Endothelial cell of umbilical vein (primary cell): ENCODE results near the gene MYCT1. TPM values are rescaled to one million over a fixed set of nuclear protein-coding genes. Genes with fewer than 3 reads are reported as not detected.

Experiments
- BruUV-seq: library from RNA; stranded (reverse); fragments of 400-500 nt; replicated peaks from 2 replicates; lab custom pipeline; 2021; lab: Mats Ljungman, UMichigan
- CTCF ChIA-PET: fragments of 300-600, 350-600 bp; sonication (Branson Sonifier 250); formaldehyde crosslinking; loops from one replicate; lab custom pipeline; 2021; ENCODE audit warnings: antibody characterized with exemption, inconsistent platforms; lab: Charles Lee
- POLR2A ChIA-PET: fragments of 300-600, 350-600 bp; sonication (Branson Sonifier 250); formaldehyde crosslinking; loops from one replicate; lab custom pipeline; 2021; ENCODE audit warnings: antibody characterized with exemption, inconsistent platforms; lab: Charles Lee
- DNase-seq: peaks from one replicate; pipeline ENCODE4 v3.0.0-alpha.2; 2011; ENCODE audit warnings: low read depth, low spot score
- FAIRE-seq: peaks from 2 replicates; lab custom pipeline; 2011; peaks lifted over from hg19 to GRCh38; lab: Jason Lieb, UNC
- H2AFZ ChIP-seq: 2 replicates; pipeline ENCODE4 v1.6.0; 2012; ENCODE audit warnings: low read depth, low read length, control low read depth, inconsistent platforms
- H3K27ac ChIP-seq: 2 replicates; pipeline ENCODE4 v1.5.1; 2011; ENCODE audit warnings: low read depth, mild to moderate bottlenecking, control low read depth, low read length, moderate library complexity; ENCODE audit not compliant: insufficient read depth
- H3K27me3 ChIP-seq, 2 experiments: 2 replicates each; pipeline versions ENCODE4 v1.6.0 to v1.6.1; 2011; ENCODE audit warnings: low read length in 2 of 2, mixed read lengths in 1 of 2; ENCODE audit not compliant: control insufficient read depth in 2 of 2, insufficient read depth in 2 of 2
- H3K36me3 ChIP-seq, 2 experiments: 2 replicates in 1 of 2; 3 replicates in 1 of 2; pipeline ENCODE4 v1.5.1; 2011; ENCODE audit warnings: low read length in 2 of 2, mild to moderate bottlenecking in 1 of 2, moderate library complexity in 1 of 2; ENCODE audit not compliant: control insufficient read depth in 2 of 2, insufficient read depth in 2 of 2; ENCODE audit errors: extremely low read depth in 1 of 2
- H3K4me1 ChIP-seq: 3 replicates; pipeline ENCODE4 v1.5.1; 2011; ENCODE audit warnings: mild to moderate bottlenecking, low read length; ENCODE audit not compliant: control insufficient read depth, insufficient read depth; ENCODE audit errors: extremely low read depth
- H3K4me2 ChIP-seq: 2 replicates; pipeline ENCODE4 v1.6.1; 2011; ENCODE audit warnings: low read length, control low read depth, mixed read lengths; ENCODE audit not compliant: insufficient read depth
- H3K4me3 ChIP-seq, 3 experiments: fragments of 200-600 bp in 1 of 3; sonication (generic), shearing (Covaris generic) in 1 of 3; replicated peaks in 1 of 3; 2 replicates each; pipeline ENCODE4 v1.5.1; 2011 to 2016; ENCODE audit warnings: control low read depth in 3 of 3, low read length in 3 of 3, mild to moderate bottlenecking in 2 of 3, inconsistent platforms in 1 of 3, low read depth in 1 of 3, moderate library complexity in 1 of 3; ENCODE audit not compliant: insufficient read depth in 1 of 3
- H3K79me2 ChIP-seq: 2 replicates; pipeline ENCODE4 v1.6.0; 2012; ENCODE audit warnings: low read length, inconsistent platforms; ENCODE audit not compliant: control insufficient read depth, insufficient read depth
- H3K9ac ChIP-seq: replicated peaks from 2 replicates; pipeline ENCODE3; 2011; ENCODE audit warnings: low read length, control low read depth; ENCODE audit not compliant: insufficient read depth; ENCODE audit errors: extremely low read depth
- H3K9me1 ChIP-seq: replicated peaks from 3 replicates; pipeline ENCODE4 v1.6.0; 2011; ENCODE audit warnings: mild to moderate bottlenecking, low read length; ENCODE audit not compliant: control insufficient read depth, insufficient read depth; ENCODE audit errors: extremely low read depth
- H3K9me3 ChIP-seq: replicated peaks from 2 replicates; pipeline ENCODE4 v1.5.1; 2012; ENCODE audit warnings: low read length, inconsistent platforms; ENCODE audit not compliant: control insufficient read depth, insufficient read depth
- H4K20me1 ChIP-seq: replicated peaks from 2 replicates; pipeline ENCODE3; 2011; ENCODE audit warnings: mild to moderate bottlenecking, low read length; ENCODE audit not compliant: control insufficient read depth, insufficient read depth; ENCODE audit errors: extremely low read depth
- EZH2 ChIP-seq: IDR thresholded peaks from 2 replicates; pipeline ENCODE4 v1.6.1; 2012; ENCODE audit warnings: borderline replicate concordance, low read depth, mild to moderate bottlenecking, moderate library complexity, low read length, inconsistent platforms; ENCODE audit not compliant: severe bottlenecking
- dilution Hi-C: fragments of 300-500 bp; cut with MboI; formaldehyde crosslinking; loops from one replicate; pipeline ENCODE4 v1.15.0; 2019; ENCODE audit warnings: low sequenced_read_pairs; ENCODE audit not compliant: extremely low pct_ligation_motif_present
- intact Hi-C: fragments of 100-400 bp; cut with micrococcal nuclease; formaldehyde crosslinking; loops from one replicate; pipeline ENCODE4 v1.10.0; 2022
- polyA plus RNA-seq, 4 experiments: library from polyadenylated mRNA; depleted of rRNA in 3 of 4; stranded (reverse) in 3 of 4; unstranded in 1 of 4; fragments of >200 nt; gene quantifications; 2 replicates each; pipeline versions ENCODE4 v1.2.1 to v1.2.3, GENCODE V29; 2011 to 2012; ENCODE audit warnings: missing spikeins in 1 of 4
- total RNA-seq: library from RNA; stranded (reverse); gene quantifications from 2 replicates; pipeline ENCODE4 v1.2.3, GENCODE V29; 2021

MYCT1 gene
- total and polyA plus RNA-seq, 2 donors (not counting 3 experiments of a cell fraction or from before 2014, with no cell fraction given) = 110 to 119 TPM

- Histone ChIP-seq H3K36me3 (no peaks in the 10 kb centered on the region), H3K4me2 (no peak overlapping the region), H3K9me1 (no peaks in the 10 kb centered on the region), H3K9me3 (no peaks in the 10 kb centered on the region), H3K9ac (no peak overlapping the region), H4K20me1 (no peaks in the 10 kb centered on the region), H3K4me1 (no peaks in the 10 kb centered on the region), H3K27me3 (no peaks in the 10 kb centered on the region), H2AFZ (no peak overlapping the region), H3K4me3 (no peak overlapping the region), H3K79me2 (no peaks in the 10 kb centered on the region), H3K27ac (no peak overlapping the region)
- intact Hi-C loops (no loop called here), dilution Hi-C loops (no loop called here)
- DNase-seq = no peak
- no TSS peak for BruUV-seq
- ChIA-PET POLR2A (no interaction called here), CTCF (interaction anchor here (1.0 to 1.2 kb wide), 3 partner anchors 9 to 16 kb away, joined by 3 to 4 read pairs (median 3); no protein-coding TSS in a partner anchor)
- FAIRE-seq = no peak
- no peak for TF ChIP-seq EZH2
Measured at GRCh38 chr6:152680151-152680550, 17.5 kb upstream of the MYCT1 start.

DNA sequence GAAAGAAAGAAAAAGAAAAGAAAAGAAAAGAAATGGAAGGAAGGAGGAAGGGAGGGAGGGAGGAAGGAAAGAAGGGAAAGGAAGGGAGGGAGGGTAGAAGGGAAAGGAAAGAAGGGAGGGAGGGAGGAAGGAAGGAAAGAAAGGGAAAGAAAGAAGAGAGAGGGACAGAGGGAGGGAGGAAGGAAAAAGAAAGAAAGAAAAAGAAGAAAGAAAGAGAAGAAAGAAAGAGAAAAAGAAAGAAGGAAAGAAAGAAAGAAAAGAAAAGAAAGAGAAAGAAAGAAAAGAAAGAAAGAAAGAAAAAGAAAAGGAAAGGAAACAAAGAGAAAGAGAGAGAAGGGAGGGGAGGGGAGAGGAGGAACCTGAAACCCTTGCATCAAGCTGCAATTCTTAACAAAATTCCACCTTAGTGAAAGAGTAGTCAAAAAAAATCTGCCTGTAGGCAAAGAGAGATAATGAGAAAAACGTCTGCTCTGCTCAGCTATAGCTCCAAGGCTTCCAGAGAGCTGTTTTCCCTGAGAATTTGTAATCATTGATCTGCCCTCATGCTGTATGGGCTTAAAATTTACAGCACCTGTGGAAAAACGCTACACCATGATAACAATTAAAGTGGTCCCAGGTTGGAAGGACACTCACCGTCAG lies 16.7 kb upstream of the MYCT1 start:
- no peaks in the 10 kb centered on the region for H3K9me1 ChIP-seq
- CTCF ChIA-PET = interaction anchor here (1.0 to 1.6 kb wide), 2 partner anchors 10 to 16 kb away, joined by 4 read pairs; no protein-coding TSS in a partner anchor

More for the DNA sequence above, 16.7 kb upstream of the MYCT1 start:
- Histone ChIP-seq H3K9me3 (no peaks in the 10 kb centered on the region), H3K9ac (no peak overlapping the region), H3K4me1 (no peaks in the 10 kb centered on the region), H2AFZ (no peak overlapping the region), H3K36me3 (no peaks in the 10 kb centered on the region), H3K79me2 (no peaks in the 10 kb centered on the region), H3K27me3 (no peaks in the 10 kb centered on the region), H3K27ac (no peak overlapping the region), H3K4me2 (no peak overlapping the region), H4K20me1 (no peaks in the 10 kb centered on the region), H3K4me3 (no peak overlapping the region)
- dilution Hi-C loops = no loop called here
- FAIRE-seq = no peak
- no TSS peak for BruUV-seq
- DNase-seq = no peak
- intact Hi-C loops = no loop called here
- TF ChIP-seq EZH2 = no peak
- POLR2A ChIA-PET = no interaction called here
